SK-N-DZ (cell line): Measurements from ENCODE around the gene ARID1B.

Source experiments
- DNase-seq: peaks from one replicate; pipeline ENCODE4 v3.0.0-alpha.2; 2015; ENCODE audit warnings: low spot score

The ARID1B gene

DNA sequence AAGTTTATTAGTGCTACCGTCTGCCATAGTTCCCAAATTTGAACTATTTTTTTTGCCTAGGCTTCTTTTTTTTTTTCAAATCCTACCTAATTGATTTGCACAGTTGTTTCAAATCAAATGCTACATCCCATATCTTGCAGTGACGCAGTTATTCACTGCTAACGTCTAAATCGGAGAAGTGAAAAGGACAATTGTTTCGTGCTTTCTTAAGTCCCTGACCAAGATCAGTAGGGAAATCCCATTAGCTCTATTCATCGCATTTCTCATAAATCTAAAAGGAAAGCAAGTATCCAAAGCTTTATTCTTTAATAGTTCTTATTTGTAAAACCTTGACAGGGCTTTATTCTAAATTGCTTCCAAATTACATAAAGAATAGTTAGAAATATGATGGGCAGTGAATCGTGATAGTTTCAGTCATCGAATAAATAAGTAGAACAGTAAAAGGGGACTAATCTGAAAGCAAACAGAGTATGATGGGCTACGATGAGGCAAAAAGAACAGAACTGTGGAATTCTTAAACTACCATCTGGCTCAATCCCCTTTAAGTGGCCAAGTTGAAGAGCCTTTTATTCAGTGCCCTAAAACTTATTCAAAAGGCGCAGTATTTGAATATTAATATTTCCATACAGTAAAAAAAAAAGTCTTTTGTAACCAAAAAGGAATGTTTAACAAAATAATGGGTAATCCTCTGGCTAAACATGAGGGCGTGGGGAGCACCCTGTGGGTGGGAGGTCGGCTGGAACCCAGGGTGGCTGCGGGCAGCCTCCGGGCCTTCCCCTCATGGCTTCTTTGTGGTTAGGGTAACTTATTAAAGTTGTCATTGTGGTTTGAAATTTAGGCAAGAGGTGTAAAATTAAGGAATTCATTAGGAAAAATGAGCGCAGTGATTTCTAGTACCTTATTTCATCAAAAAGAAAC is 3.0 kb upstream of the ARID1B start:
- DNase-seq, result no peak

DNA sequence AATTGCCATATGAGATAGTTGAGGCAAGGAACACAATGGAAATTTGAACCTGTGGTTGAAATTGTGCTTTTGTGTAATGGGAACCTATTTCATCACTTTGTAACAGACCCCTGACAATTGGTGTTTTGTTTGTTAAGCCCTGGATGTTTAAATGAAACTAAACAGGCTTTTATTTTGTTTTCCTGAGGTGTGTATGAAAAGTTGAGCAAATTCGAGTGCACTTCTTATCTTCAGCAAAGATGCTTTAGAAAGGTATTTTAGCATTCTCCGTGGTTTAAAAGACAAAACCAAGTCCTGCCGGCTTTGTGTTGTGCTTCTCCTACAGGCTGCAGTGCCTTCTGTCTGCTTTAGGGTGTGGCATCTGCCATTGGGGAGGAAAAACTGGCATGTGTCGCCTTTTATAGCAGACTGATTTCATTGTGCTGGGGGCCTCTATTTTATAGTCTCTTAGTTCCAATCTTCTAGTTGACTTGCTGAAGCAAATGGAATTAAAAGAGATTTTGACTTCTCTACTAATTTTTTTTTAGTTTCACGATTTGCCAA is 2.2 kb upstream of the ARID1B start:
- no peak for DNase-seq

DNA sequence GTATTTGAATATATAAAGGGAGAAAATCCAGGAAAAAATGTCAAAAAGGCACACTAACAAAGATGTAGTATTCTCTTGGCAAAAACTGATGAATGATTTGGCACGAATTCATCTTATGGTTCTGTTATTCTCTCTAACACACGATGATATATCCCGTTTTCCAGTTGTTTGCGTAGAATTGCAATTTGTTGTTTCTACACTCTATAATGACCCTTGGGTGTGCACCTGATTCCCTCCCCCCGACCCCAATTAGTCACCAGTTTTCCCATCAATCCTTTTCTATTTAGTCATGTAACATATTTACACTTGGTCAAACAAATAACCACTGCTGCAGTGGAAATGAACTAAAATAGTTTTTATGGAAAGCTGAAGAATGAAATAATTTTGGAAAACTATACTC is 1.5 kb upstream of the ARID1B start:
- DNase-seq, result no peak

DNA sequence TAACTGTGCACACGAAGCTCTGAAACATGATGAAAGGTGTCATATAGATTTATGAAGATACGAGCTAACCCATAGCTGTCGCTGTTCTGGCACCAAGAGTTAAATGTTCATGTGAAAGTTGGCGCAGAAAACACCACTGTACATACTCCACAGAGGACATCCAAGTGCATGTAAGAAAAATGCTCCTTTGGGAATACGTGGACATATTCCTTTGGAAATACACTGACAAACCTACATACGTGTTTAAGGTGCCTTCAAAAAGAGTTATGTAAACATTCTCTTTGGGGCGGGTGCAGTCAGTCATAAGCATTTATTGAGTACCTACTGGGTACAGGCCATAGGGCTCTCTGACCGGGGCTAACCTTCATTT is 723 bp upstream of the ARID1B start:
- DNase-seq, result peak; percentile 56

DNA sequence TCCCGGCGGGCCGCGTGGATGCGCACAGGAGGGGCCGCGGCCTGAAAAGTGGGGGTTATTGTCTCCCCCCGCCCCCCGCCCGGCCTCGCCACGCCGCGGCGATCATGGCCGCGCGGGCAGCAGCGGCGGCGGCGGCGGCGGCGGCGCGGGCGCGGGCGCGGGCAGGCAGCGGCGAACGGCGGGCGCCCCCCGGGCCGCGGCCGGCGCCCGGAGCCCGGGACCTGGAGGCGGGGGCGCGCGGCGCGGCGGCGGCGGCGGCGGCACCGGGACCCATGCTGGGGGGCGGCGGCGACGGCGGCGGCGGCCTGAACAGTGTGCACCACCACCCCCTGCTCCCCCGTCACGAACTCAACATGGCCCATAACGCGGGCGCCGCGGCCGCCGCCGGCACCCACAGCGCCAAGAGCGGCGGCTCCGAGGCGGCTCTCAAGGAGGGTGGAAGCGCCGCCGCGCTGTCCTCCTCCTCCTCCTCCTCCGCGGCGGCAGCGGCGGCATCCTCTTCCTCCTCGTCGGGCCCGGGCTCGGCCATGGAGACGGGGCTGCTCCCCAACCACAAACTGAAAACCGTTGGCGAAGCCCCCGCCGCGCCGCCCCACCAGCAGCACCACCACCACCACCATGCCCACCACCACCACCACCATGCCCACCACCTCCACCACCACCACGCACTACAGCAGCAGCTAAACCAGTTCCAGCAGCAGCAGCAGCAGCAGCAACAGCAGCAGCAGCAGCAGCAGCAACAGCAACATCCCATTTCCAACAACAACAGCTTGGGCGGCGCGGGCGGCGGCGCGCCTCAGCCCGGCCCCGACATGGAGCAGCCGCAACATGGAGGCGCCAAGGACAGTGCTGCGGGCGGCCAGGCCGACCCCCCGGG is 637 bp downstream of the ARID1B start:
- peak; percentile 52 for DNase-seq

DNA sequence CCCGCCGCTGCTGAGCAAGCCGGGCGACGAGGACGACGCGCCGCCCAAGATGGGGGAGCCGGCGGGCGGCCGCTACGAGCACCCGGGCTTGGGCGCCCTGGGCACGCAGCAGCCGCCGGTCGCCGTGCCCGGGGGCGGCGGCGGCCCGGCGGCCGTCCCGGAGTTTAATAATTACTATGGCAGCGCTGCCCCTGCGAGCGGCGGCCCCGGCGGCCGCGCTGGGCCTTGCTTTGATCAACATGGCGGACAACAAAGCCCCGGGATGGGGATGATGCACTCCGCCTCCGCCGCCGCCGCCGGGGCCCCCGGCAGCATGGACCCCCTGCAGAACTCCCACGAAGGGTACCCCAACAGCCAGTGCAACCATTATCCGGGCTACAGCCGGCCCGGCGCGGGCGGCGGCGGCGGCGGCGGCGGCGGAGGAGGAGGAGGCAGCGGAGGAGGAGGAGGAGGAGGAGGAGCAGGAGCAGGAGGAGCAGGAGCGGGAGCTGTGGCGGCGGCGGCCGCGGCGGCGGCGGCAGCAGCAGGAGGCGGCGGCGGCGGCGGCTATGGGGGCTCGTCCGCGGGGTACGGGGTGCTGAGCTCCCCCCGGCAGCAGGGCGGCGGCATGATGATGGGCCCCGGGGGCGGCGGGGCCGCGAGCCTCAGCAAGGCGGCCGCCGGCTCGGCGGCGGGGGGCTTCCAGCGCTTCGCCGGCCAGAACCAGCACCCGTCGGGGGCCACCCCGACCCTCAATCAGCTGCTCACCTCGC is 1.5 kb downstream of the ARID1B start:
- DNase-seq, result peak; percentile 45

DNA sequence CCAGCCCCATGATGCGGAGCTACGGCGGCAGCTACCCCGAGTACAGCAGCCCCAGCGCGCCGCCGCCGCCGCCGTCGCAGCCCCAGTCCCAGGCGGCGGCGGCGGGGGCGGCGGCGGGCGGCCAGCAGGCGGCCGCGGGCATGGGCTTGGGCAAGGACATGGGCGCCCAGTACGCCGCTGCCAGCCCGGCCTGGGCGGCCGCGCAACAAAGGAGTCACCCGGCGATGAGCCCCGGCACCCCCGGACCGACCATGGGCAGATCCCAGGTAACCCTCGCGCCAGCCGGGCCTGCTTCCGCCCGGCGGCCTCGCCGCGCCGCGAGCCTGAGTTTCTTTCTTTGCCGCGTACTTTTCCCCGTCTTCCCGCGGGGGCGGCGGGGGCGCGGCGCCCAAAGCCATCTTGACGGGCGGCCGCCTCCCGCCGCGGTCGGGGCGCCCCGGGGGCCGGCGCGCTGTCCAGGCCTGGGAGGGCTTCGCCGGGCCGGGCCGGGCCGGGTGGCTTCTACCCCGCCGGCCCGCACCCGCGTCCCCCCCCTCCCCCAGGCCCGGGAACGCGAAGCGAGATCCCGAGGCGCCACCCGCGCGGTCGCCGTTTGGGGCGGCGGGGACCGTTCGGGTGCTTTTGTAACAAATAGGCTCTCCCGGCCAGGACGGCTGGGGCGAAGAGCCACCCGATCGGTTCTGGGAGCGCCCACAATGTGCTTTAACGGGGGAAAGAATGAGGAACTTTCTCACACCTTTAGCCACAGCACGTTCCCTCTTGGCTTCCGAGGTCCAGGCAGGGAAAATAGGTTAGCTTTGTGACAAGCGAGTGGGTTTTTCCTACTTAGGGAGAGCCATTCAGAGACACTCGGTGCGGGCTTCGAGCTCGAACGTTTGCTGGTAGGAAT is 2.3 kb downstream of the ARID1B start:
- DNase-seq, result peak; percentile 39

DNA sequence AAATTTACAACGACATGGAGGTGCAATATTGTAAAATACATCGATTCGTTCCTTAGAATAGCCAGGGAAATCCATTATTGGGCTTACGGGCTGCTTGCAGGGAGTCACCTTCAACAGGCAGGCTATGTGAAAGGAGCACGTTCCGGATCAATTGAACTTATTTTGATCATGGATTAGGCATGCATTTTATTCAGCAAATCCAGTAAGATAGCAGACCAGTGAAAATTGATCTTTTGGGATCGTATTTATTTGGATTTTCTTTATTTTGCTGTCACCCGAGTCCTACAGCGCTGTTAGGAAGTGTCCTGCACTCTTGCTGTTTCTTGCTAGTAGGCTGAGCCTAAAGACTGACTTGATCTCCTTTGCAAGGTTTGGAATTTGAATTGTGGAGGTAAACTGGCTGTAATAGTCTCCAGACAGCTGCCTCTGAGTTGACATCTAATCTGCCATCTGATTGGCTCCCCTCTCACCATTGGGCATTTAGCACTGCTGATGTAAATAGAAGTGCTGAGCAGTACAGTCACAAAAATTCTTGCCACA is 3.0 kb downstream of the ARID1B start:
- peak; percentile 89 for DNase-seq

DNA sequence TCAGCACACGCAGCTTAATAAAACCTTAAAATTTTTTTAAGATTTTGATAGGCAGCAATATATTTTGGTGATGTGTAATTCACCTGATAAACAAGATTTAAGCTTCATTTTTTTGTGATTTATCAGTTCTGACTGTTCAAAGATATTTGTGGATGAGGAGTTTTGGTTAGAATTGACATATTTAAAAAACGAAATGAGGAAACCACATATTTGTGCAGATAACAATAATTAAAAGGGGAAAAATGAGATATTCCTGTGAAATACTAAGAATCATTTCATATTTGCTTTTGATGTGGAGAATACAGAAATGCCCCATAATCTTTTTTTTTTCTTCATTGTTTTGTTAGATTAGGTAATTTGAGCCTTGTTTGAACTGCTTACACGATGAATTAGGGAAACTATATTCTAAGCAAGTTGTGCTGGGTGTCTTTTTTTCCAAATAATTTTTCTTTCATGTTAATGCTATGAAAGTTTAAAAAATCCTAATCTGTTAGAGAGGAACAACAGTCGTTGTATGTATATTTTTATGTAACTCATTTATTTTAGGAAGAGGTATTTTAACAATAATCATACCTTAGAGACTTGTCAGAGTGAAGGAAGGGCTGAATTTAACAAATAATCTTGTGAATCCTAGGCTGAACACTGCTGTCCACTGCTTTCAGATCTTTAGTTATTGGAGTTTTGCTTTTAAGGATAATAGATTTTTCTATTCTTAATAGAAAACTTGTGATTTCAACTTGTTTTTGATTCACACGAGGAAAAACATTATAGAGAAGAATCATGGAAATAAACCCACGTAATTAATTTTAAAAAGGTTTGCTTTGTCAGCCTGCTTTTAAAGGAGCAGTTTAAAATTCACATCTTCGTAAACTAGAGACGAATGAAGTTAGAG is 4.0 kb downstream of the ARID1B start:
- DNase-seq, result no peak

DNA sequence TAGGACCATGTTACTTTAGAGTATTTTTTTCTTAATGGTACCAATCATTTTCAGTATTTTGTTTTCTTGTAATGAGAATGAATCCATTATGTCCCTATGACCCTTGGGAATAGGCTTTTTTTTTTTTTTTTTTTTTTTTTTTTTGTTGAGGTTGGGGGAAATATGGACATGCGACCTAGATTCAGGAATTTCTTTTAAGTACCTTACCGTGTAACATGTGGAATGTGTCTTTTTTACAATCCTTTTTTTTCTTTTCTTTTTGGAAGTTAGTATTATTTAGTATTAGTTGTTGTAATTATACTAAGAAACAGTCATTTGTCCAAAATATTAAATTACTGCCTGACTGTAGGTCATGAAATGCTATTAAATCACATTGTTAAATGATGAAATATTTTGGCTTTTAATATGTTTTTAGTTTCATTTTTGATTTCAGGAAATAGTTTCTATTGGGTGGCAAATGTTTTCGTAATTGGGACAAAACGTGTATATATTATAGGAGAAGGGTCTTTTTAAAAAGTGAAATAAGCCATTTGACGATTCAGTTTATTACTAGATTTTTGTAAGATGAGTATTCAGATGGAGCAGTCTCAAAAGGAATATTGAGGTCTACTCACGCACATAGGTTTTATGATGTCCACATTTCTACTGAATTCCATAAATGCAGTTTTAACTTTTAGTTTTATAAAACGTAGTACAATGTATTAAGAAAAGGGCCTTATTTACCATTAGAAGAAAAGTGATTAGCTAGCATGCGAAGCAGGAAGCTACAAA is 4.9 kb downstream of the ARID1B start:
- DNase-seq, result no peak

DNA sequence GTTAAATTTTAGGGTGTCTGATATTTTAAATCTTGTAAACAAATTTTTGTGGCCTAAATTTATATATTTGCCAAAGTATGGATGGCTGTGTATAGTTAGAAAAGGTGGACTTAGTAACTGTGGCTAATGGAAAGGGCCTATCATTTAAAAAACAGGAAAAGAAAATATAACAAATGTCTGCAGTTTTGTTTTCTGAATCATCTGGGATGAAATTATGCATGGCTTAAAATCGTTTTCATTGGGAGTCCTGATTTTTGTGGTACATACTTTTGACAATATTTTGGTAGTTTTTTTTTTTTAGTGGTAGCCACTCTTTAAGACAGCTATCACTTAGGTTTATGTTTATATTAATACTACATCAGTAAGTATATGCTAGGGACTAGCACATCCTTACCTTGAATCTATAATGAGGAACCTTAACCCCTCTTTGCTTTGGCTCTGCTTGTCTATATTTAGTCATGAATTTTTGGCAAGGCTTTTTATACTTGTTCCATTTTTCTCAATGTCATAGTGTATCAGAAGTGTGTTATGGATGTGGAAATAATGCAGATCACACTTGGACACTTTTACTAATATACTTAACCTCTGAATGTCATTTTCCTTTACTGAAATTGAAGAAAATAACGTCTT is 5.6 kb downstream of the ARID1B start:
- DNase-seq, result no peak

DNA sequence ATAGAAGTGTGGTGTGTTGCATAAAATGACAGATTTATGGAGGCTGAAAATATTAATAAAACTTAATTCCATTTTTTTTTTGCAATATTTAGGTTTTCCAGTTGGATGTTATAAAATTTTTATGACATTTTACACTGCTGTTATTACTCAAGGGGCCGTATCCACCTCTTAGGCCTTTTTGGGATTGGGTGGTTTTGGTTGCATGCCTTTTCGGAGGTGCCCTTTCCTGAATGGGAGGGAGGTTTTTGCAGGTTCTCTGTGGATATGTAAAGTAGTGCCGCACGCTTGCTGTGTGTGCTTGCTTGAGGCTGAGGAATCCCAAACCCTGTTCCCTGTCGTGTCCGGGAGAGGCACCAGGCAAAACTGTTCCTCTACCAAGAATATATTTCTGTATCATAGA is 6.8 kb downstream of the ARID1B start:
- DNase-seq, result no peak

DNA sequence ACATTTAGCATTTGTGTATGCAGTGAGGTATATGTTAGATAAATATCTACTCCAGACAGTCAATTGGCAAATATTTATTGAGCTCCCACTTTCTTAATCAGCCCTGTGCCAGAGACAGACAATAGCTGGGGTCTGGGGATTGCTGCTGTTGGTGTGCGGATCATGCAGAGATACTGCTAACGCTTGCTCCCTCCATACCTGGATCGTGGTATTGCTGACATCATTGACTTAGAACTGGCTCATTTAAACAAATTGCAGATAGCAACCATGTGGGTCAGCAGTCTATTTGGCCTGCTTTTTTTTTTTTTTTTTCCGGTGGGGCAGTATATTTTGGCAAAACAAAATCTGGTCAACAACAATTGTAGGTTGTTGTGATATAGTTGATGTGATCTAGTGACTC is 9.5 kb downstream of the ARID1B start:
- no peak for DNase-seq

DNA sequence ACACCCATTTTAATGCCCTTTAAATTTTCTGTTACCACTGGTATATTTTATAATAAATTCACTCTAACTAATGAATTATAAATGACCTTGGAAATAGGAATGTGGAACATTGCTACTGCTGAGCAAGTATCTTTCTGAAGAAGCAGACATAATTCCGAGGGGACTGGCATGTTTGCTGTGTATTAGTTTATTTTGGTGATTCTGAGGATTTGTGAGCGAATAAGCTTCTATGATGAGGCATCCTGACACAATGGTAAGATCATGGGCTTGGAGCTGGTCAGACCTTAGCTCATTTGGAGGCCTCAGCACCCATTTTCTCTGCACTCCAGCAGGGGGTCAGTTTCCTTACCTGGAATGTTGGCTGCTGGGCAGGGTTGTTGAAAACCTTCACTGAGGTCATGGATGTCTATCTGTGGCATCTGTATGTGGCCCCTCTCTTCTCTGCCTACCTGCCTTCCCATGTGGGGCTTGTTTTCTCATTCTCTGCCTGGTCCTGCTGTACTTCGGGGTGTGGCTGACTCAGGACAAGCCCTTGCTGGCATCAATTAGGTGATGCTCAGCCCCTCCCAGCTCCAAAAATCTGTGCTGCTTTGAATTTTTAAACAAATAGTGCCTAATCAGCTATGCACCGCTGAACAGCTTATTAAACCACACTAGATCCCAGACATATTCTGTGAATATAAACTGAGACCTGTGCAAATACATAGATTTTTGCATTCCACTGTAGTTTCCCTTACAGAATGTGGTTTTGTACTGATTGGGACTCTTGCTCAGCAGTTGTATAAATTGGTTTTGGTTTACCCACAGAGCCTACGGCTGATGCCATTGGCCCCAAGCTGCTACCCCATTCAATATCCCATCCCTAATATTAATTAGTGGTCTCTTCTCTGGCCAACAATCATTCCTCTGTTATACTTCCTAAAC is 10.7 kb downstream of the ARID1B start:
- no peak for DNase-seq

DNA sequence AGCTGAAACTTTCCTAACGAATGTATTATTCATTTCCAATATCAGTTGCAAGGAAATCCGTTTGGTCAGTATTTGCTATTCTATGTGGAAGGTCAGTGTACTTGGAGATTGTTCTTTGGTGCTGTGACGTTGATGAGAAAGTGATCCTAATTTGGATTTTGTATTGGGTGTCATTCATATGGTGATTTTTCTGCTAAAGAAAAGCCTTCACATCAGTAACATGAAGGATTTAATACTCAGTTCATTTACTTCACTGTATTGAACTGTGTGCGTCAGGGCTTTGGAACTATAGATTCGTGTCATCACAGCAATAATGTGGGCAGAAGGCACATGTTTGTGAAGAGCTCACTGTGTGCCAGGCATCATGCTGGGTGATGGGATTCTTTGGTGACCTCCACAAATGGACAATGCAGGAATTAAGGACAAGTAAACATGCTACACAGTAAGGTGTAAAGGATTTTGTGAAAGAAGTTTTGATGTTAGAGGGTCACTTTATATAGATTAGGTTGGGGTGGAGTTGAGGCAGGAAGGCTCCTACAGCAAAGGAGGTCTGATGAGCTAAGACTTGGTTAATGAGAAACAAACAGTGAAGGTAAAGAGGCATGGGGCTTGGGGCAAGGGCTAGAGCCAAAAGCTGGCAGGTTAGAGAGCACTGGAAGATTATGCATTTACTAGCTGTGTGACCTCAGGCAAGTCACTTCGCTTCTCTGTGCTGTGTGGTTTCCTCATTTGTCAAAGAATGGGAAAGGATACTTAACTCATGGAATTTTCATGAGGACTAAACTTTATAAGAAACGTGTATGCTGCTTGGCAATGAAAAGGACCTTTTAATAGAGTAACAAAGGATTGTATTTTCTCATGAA is 12.1 kb downstream of the ARID1B start:
- DNase-seq, result no peak
